ENCODE results near the gene MATCAP1. TPM values are rescaled to one million over a fixed set of nuclear protein-coding genes. Genes with fewer than 3 reads are reported as not detected.

Gene MATCAP1
- total RNA-seq, 1 donor: 12.9 TPM

DNA sequence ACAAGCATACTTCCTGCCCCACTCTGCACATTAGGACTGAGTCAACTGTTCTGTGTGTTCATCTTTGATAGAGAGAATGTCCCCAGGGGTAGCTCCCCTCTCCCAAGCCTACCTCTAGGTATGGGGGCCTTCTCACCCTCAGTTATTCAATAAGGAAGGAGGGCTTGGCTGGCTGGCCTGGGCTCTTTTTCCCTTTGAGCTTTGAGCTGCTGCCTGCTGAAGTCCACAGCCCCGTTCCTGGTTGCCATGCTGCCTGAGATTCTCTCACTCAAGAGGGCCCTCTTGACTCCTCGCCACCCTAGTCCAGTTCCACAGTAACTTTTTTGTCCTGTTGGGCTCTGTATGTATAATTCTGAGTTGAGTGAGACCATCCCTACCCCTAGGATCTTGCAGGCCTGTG lies 38.0 kb downstream of the MATCAP1 start:
- DNase-seq (ENCODE audit: low read depth in 2 of 3, low spot score in 2 of 3): no peak

DNA sequence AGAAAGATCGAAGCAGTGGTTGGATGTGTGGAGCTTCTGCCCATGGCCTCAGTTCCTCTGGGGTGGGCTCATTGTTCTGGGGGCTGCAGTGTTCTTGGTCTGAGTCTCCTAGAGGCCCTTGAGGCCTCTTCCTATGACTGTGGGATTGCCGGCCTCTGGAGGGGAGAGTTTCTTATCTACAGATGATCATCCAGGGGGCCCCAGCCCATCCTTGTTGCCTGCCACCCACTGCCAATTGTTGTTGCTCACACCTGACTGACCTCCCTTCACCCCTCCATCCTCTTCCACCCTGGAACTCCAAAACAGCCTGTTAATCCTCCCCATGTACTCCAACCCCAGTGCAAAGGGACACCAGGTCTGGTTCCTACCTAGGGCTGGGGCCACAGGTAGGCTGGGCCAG lies 38.8 kb downstream of the MATCAP1 start:
- DNase-seq (ENCODE audit: low read depth in 2 of 3, low spot score in 2 of 3): no peak

- no peak for DNase-seq (ENCODE audit: low read depth in 2 of 3, low spot score in 2 of 3)
Measured at GRCh38 chr16:67142342-67142741, 41.4 kb downstream of the MATCAP1 start.

DNA sequence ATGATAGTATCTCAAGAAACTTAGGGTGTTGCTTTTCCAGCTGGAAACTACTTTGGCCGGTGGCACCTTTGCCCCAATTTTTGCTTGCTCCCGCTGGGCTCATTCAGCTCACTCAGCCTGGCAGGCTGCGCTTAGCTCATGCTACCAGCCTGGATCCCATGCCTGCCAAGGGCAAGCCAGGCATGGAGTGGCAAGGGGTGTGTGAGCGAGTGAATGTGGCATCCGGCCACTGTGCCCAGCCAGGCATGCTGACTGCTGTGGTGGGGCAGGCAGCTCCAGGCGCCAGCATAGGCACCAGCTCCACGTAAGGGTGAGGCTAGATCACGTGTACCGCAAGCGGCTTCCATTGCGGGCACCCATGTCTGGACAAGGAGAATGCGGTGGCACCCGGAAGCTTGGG lies 42.4 kb downstream of the MATCAP1 start:
- no peak for DNase-seq (ENCODE audit: low read depth in 2 of 3, low spot score in 2 of 3)

DNA sequence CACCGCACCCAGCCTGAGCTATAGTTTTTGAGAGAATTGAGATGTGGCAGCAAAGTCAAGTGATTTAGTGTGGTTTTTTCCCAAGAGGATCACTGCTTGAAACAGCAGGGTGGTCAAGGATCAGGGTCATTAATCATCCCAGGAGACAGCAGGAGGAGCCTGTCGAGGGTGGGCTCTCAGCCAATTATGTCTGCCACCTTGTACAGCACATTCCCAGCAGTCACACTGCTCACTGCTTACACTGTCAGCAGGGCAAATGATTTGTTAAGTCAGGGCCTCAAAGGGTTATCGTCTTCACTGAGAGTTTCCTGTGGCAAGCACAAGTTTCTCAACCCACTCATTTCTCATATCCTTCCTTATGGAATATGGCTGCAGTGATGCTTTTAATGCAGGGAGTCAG lies 46.2 kb downstream of the MATCAP1 start:
- DNase-seq (ENCODE audit: low read depth in 2 of 3, low spot score in 2 of 3): no peak

DNA sequence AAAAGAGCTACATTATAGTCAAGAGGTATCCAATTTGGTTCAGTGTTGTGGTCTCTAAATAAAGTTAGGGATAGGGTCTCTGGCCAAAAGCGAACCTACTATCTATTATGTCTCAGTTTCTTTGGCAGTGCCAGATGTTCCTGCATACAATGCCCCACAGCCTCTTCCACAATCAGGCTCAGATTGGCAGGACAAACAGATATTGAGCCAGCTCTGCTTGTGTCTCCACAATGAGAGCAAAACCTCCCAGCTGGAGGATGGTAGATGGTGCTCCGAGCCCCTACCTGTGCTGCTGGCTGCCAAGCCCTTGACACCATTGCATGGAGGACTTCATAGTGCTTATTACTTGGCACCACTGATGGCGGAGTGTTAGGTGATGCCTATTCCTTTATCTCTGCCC lies 54.3 kb downstream of the MATCAP1 start:
- DNase-seq (ENCODE audit: low read depth in 2 of 3, low spot score in 2 of 3): no peak

GRCh38 chr16:67128887-67129286 lies 54.9 kb downstream of the MATCAP1 start:
- DNase-seq (ENCODE audit: low read depth in 2 of 3, low spot score in 2 of 3): no peak

GRCh38 chr16:67128417-67128816 lies 55.3 kb downstream of the MATCAP1 start:
- DNase-seq (ENCODE audit: low read depth in 2 of 3, low spot score in 2 of 3): no peak

Small RNA genes within 50 kb of the gene (small RNA-seq; reads per million reads assigned to genes)
- 16.2 reads per million, percentile 94 among the genes with 10 or more reads in this experiment for gene MIR328

Other genes starting within 250 kb of the MATCAP1 start
- gene CIAO2B, start 249.6 kb downstream of the MATCAP1 start, total RNA-seq: 107 TPM
- gene CES2, start 248.4 kb downstream of the MATCAP1 start, total RNA-seq: 48.2 TPM
- gene CES3, start 222.7 kb downstream of the MATCAP1 start, total RNA-seq: 4.6 TPM
- 8.1 TPM for gene CES4A, start 195.4 kb downstream of the MATCAP1 start, total RNA-seq
- gene CBFB, start 154.8 kb downstream of the MATCAP1 start, total RNA-seq: 55.7 TPM
- 21.0 TPM for gene PHAF1, start 74.0 kb downstream of the MATCAP1 start, total RNA-seq
- 9.2 TPM for gene B3GNT9, start 33.0 kb downstream of the MATCAP1 start, total RNA-seq
- gene TRADD, start 24.1 kb downstream of the MATCAP1 start, total RNA-seq: 29.6 TPM
- 14.8 TPM for gene FBXL8, start 24.0 kb downstream of the MATCAP1 start, total RNA-seq
- 1.3 TPM for gene HSF4, start 19.2 kb downstream of the MATCAP1 start, total RNA-seq
- 0.54 TPM for gene NOL3, start 13.4 kb downstream of the MATCAP1 start, total RNA-seq
- gene EXOC3L1, start 6.2 kb upstream of the MATCAP1 start, total RNA-seq: under 0.01 TPM
- gene E2F4, start 8.2 kb upstream of the MATCAP1 start, total RNA-seq: 91.8 TPM
- 1.6 TPM for gene ELMO3, start 15.2 kb upstream of the MATCAP1 start, total RNA-seq
- gene TMEM208, start 43.2 kb upstream of the MATCAP1 start, total RNA-seq: 27.5 TPM
- 45.8 TPM for gene FHOD1, start 63.5 kb upstream of the MATCAP1 start, total RNA-seq
- gene SLC9A5, start 65.0 kb upstream of the MATCAP1 start, total RNA-seq: 0.54 TPM
- gene PLEKHG4, start 95.6 kb upstream of the MATCAP1 start, total RNA-seq: 23.4 TPM
- 0.54 TPM for gene KCTD19, start 142.8 kb upstream of the MATCAP1 start, total RNA-seq
- 0.27 TPM for gene LRRC36, start 142.9 kb upstream of the MATCAP1 start, total RNA-seq
- 5.1 TPM for gene TPPP3, start 209.5 kb upstream of the MATCAP1 start, total RNA-seq
- gene ZDHHC1, start 232.5 kb upstream of the MATCAP1 start, total RNA-seq: 6.7 TPM
- gene HSD11B2, start 247.2 kb upstream of the MATCAP1 start, total RNA-seq: 0.27 TPM